Measurements from ENCODE around the gene HS3ST3A1.
"Not testable (repeated sequence)": the region's sequence is repeated elsewhere in the genome, so short reads cannot be mapped to it uniquely, and the experiment has no call there.

The HS3ST3A1 gene

GRCh38 chr17:13534946-13535345, 66.8 kb downstream of the HS3ST3A1 start:
- no peak for DNase-seq

- DNase-seq: no peak
These were observed 70.0 kb downstream of the HS3ST3A1 start for GRCh38 chr17:13531721-13532120.

- DNase-seq: no peak
These were observed 75.9 kb downstream of the HS3ST3A1 start for GRCh38 chr17:13525876-13526275.

- no peak for DNase-seq
These were observed 78.6 kb downstream of the HS3ST3A1 start for GRCh38 chr17:13523164-13523563.

GRCh38 chr17:13522749-13523148, 79.0 kb downstream of the HS3ST3A1 start:
- no peak for DNase-seq

GRCh38 chr17:13521784-13522183, 79.9 kb downstream of the HS3ST3A1 start:
- no peak for DNase-seq

- no peak for DNase-seq
These were observed 80.7 kb downstream of the HS3ST3A1 start for GRCh38 chr17:13520899-13521572.

GRCh38 chr17:13518261-13519000, 83.3 kb downstream of the HS3ST3A1 start:
- DNase-seq: no peak

GRCh38 chr17:13513039-13513405, 88.7 kb downstream of the HS3ST3A1 start:
- no peak for DNase-seq

- DNase-seq: peak; percentile 10 to 61
These were observed 91.7 kb downstream of the HS3ST3A1 start for GRCh38 chr17:13510062-13510461.

GRCh38 chr17:13509527-13509926, 92.2 kb downstream of the HS3ST3A1 start:
- DNase-seq: no peak

- DNase-seq: no peak
These were observed 92.8 kb downstream of the HS3ST3A1 start for GRCh38 chr17:13508896-13509295.

GRCh38 chr17:13503526-13503925, 98.2 kb downstream of the HS3ST3A1 start:
- no peak for DNase-seq

GRCh38 chr17:13502263-13502662, 99.5 kb downstream of the HS3ST3A1 start:
- DNase-seq: no peak

GRCh38 chr17:13500947-13501346, 100.8 kb downstream of the HS3ST3A1 start:
- no peak for DNase-seq

GRCh38 chr17:13498184-13498583, 103.5 kb downstream of the HS3ST3A1 start:
- DNase-seq: no peak

GRCh38 chr17:13496553-13497056, 105.1 kb downstream of the HS3ST3A1 start:
- not testable (repeated sequence) for DNase-seq

GRCh38 chr17:13495423-13495822, 106.3 kb downstream of the HS3ST3A1 start:
- no peak for DNase-seq

GRCh38 chr17:13492737-13493122, 109.0 kb downstream of the HS3ST3A1 start:
- no peak for DNase-seq

- no peak for DNase-seq
These were observed 109.6 kb downstream of the HS3ST3A1 start for GRCh38 chr17:13491916-13492736.

GRCh38 chr17:13491491-13491890, 110.2 kb downstream of the HS3ST3A1 start:
- no peak for DNase-seq

GRCh38 chr17:13490906-13491482, 110.7 kb downstream of the HS3ST3A1 start:
- no peak for DNase-seq

- no peak for DNase-seq
These were observed 111.3 kb downstream of the HS3ST3A1 start for GRCh38 chr17:13490427-13490826.

All from SHP77 (cell line).